OCI-LY7 (cell line): ENCODE data around the gene MAN1B1.

ENCODE experiments used
- EZH2phosphoT487 ChIP-seq: fragments of 200-600 bp; sonication (generic); IDR thresholded peaks from 2 replicates; pipeline ENCODE4 v1.6.1; 2018; ENCODE audit warnings: low read depth, borderline replicate concordance, mild to moderate bottlenecking, mixed run types, antibody characterized with exemption, low read length, moderate library complexity, mixed read lengths
- TF ChIP-seq, protein P1 (sequence below): fragments of 200-600 bp; sonication (generic); conservative IDR thresholded peaks from 2 replicates; pipeline ENCODE4 v1.5.1; 2014; ENCODE audit warnings: mild to moderate bottlenecking, antibody characterized with exemption, low read length, moderate library complexity, mixed read lengths

DNA sequence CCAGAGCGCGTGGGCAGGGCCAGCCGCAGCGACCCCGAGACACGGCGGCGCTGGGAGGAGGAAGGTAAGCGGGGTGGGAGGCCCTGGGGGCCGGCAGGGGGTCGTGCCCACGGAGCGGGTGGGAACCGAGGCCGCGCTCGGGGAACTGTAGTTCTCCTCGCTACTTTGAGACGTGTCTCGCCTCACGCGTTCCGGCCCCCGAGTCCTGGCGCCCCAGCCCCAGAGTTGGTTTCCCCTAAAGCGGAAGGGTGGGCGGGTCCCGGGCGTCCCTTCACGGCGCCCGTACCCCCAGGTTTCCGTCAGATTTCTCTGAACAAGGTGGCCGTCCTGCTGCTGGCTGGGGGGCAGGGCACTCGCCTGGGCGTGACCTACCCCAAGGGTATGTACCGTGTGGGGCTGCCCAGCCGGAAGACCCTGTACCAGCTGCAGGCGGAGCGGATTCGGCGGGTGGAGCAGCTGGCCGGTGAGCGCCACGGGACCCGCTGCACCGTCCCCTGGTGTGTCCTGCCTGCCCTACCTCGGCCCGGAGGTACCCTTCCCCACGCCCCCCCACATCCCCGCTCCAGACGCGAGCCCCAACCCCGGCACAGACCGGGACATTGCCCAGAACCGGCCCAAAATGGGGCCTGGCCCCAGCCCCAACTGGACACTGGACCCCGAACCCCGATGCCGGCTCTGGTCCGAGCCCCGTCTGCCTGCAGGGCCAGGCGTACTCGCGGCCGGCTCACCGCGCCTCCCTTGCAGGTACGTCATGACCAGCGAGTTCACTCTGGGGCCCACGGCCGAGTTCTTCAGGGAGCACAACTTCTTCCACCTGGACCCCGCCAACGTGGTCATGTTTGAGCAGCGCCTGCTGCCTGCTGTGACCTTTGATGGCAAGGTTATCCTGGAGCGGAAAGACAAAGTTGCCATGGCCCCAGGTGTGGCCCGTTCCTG is 8.8 kb upstream of the MAN1B1 start:
- TF ChIP-seq, protein P1, sequence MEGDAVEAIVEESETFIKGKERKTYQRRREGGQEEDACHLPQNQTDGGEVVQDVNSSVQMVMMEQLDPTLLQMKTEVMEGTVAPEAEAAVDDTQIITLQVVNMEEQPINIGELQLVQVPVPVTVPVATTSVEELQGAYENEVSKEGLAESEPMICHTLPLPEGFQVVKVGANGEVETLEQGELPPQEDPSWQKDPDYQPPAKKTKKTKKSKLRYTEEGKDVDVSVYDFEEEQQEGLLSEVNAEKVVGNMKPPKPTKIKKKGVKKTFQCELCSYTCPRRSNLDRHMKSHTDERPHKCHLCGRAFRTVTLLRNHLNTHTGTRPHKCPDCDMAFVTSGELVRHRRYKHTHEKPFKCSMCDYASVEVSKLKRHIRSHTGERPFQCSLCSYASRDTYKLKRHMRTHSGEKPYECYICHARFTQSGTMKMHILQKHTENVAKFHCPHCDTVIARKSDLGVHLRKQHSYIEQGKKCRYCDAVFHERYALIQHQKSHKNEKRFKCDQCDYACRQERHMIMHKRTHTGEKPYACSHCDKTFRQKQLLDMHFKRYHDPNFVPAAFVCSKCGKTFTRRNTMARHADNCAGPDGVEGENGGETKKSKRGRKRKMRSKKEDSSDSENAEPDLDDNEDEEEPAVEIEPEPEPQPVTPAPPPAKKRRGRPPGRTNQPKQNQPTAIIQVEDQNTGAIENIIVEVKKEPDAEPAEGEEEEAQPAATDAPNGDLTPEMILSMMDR, result no peak
- no peak for TF ChIP-seq EZH2phosphoT487
